Activated naive CD8-positive, alpha-beta T cell treated with anti-CD3 and anti-CD28 coated beads, Interleukin-2, amount 50 U/mL, for 24 hours (primary cell): ENCODE measurements around the gene CGREF1.

ENCODE experiments used
- ATAC-seq: fragments of 150-1000 bp; cut with Tn5 transposase; one replicate; pipeline ENCODE4 v1.10.0; 2021
- DNase-seq: peaks from one replicate; pipeline ENCODE4 v3.0.0; 2021
- H3K27ac Mint-ChIP-seq: one replicate; pipeline ENCODE4 v1.8.0; 2021; ENCODE audit warnings: mild to moderate bottlenecking, mixed read lengths
- H3K27me3 Mint-ChIP-seq: one replicate; pipeline ENCODE4 v1.8.0; 2021; ENCODE audit warnings: mixed read lengths
- H3K36me3 Mint-ChIP-seq: one replicate; pipeline ENCODE4 v1.8.0; 2021; ENCODE audit warnings: low read depth, mixed read lengths
- H3K4me1 Mint-ChIP-seq: one replicate; pipeline ENCODE4 v1.8.0; 2021; ENCODE audit warnings: mixed read lengths
- H3K4me3 Mint-ChIP-seq: one replicate; pipeline ENCODE4 v1.8.0; 2021; ENCODE audit warnings: mild to moderate bottlenecking, moderate library complexity, mixed read lengths
- H3K9me3 Mint-ChIP-seq: one replicate; pipeline ENCODE4 v1.8.0; 2021; ENCODE audit warnings: mixed read lengths

Gene CGREF1

GRCh38 chr2:27118525-27119329, at the start of gene CGREF1:
Gene CGREF1, minus strand, starts transcription at chr2:27119128. Its CDS starts 14,762 bp downstream, at chr2:27104366.
- Mint-ChIP-seq H3K27ac (peak within 1 kb of the TSS; percentile 71), H3K4me3 (peak within 1 kb of the TSS; percentile 72), H3K9me3 (no peaks in the 10 kb centered on the region), H3K36me3 (no peaks in the 10 kb centered on the region), H3K4me1 (peaks cover 18% of the 10 kb centered on the region), H3K27me3 (peaks cover 40% of the 10 kb centered on the region)
- DNase-seq: peak; percentile 20
- no peak for ATAC-seq

- no peak for ATAC-seq
- H3K4me3 Mint-ChIP-seq: no peak overlapping the region
- peaks cover 1% of the 10 kb centered on the region for H3K27me3 Mint-ChIP-seq
- no peak for DNase-seq
- no peaks in the 10 kb centered on the region for H3K36me3 Mint-ChIP-seq
- H3K27ac Mint-ChIP-seq: no peak overlapping the region
- H3K4me1 Mint-ChIP-seq: no peaks in the 10 kb centered on the region
- H3K9me3 Mint-ChIP-seq: no peaks in the 10 kb centered on the region
These were observed 46.2 kb upstream of the CGREF1 start for GRCh38 chr2:27164960-27165763.

GRCh38 chr2:27162151-27163121, 43.5 kb upstream of the CGREF1 start:
- DNase-seq: no peak
- H3K4me3 Mint-ChIP-seq: no peak overlapping the region

GRCh38 chr2:27160191-27160590, 41.3 kb upstream of the CGREF1 start:
- ATAC-seq (no peak), DNase-seq (no peak)
- Mint-ChIP-seq H3K27me3 (no peaks in the 10 kb centered on the region), H3K36me3 (no peaks in the 10 kb centered on the region), H3K9me3 (no peaks in the 10 kb centered on the region), H3K4me1 (no peaks in the 10 kb centered on the region), H3K27ac (no peak overlapping the region), H3K4me3 (no peak overlapping the region)

More at GRCh38 chr2:27162151-27163121, 43.5 kb upstream of the CGREF1 start:
- Mint-ChIP-seq H3K4me1 (no peaks in the 10 kb centered on the region), H3K9me3 (no peaks in the 10 kb centered on the region), H3K27ac (no peak overlapping the region), H3K36me3 (no peaks in the 10 kb centered on the region), H3K27me3 (no peaks in the 10 kb centered on the region)
- ATAC-seq: no peak

- no peak overlapping the region for H3K4me3 Mint-ChIP-seq
- no peak overlapping the region for H3K27ac Mint-ChIP-seq
- no peaks in the 10 kb centered on the region for H3K9me3 Mint-ChIP-seq
- no peak for DNase-seq
- no peaks in the 10 kb centered on the region for H3K4me1 Mint-ChIP-seq
- H3K36me3 Mint-ChIP-seq: no peaks in the 10 kb centered on the region
- no peak for ATAC-seq
- H3K27me3 Mint-ChIP-seq: no peaks in the 10 kb centered on the region
These were observed 40.3 kb upstream of the CGREF1 start for GRCh38 chr2:27159271-27159670.

- no peak overlapping the region for H3K27ac Mint-ChIP-seq
- ATAC-seq: no peak
- no peaks in the 10 kb centered on the region for H3K4me1 Mint-ChIP-seq
- H3K9me3 Mint-ChIP-seq: no peaks in the 10 kb centered on the region
- DNase-seq: no peak
- no peaks in the 10 kb centered on the region for H3K36me3 Mint-ChIP-seq
- H3K27me3 Mint-ChIP-seq: no peaks in the 10 kb centered on the region
- no peak overlapping the region for H3K4me3 Mint-ChIP-seq
These were observed 39.5 kb upstream of the CGREF1 start for GRCh38 chr2:27158468-27158867.

- DNase-seq: no peak
- H3K4me3 Mint-ChIP-seq: no peak overlapping the region
- ATAC-seq: no peak
- no peak overlapping the region for H3K27ac Mint-ChIP-seq
- H3K4me1 Mint-ChIP-seq: peaks cover 2% of the 10 kb centered on the region
- no peaks in the 10 kb centered on the region for H3K9me3 Mint-ChIP-seq
- no peaks in the 10 kb centered on the region for H3K36me3 Mint-ChIP-seq
- H3K27me3 Mint-ChIP-seq: no peaks in the 10 kb centered on the region
These were observed 36.2 kb upstream of the CGREF1 start for GRCh38 chr2:27155069-27155520.

- peaks cover 2% of the 10 kb centered on the region for H3K4me1 Mint-ChIP-seq
- ATAC-seq: no peak
- H3K9me3 Mint-ChIP-seq: no peaks in the 10 kb centered on the region
- H3K36me3 Mint-ChIP-seq: no peaks in the 10 kb centered on the region
- no peak overlapping the region for H3K4me3 Mint-ChIP-seq
- DNase-seq: no peak
- no peak overlapping the region for H3K27ac Mint-ChIP-seq
- no peaks in the 10 kb centered on the region for H3K27me3 Mint-ChIP-seq
These were observed 35.6 kb upstream of the CGREF1 start for GRCh38 chr2:27154488-27154887.

GRCh38 chr2:27152796-27153464, 34.0 kb upstream of the CGREF1 start:
- no peaks in the 10 kb centered on the region for H3K36me3 Mint-ChIP-seq
- H3K4me1 Mint-ChIP-seq: peaks cover 2% of the 10 kb centered on the region
- H3K9me3 Mint-ChIP-seq: no peaks in the 10 kb centered on the region
- DNase-seq (no peak), ATAC-seq (peak; percentile 75)
- H3K27ac Mint-ChIP-seq: no peak overlapping the region
- no peak overlapping the region for H3K4me3 Mint-ChIP-seq
- H3K27me3 Mint-ChIP-seq: no peaks in the 10 kb centered on the region

GRCh38 chr2:27152102-27152795, 33.3 kb upstream of the CGREF1 start:
- H3K4me3 Mint-ChIP-seq: no peak overlapping the region
- peaks cover 2% of the 10 kb centered on the region for H3K4me1 Mint-ChIP-seq
- DNase-seq: no peak
- H3K27me3 Mint-ChIP-seq: no peaks in the 10 kb centered on the region
- no peaks in the 10 kb centered on the region for H3K9me3 Mint-ChIP-seq
- peak; percentile 8 for ATAC-seq
- no peak overlapping the region for H3K27ac Mint-ChIP-seq
- no peaks in the 10 kb centered on the region for H3K36me3 Mint-ChIP-seq

- ATAC-seq: no peak
These were observed 31.8 kb upstream of the CGREF1 start for GRCh38 chr2:27150639-27151230.

GRCh38 chr2:27149570-27150405, 30.9 kb upstream of the CGREF1 start:
- ATAC-seq (no peak), DNase-seq (no peak)
- Mint-ChIP-seq H3K27ac (no peak overlapping the region), H3K27me3 (peaks cover 4% of the 10 kb centered on the region), H3K4me3 (no peak overlapping the region), H3K36me3 (no peaks in the 10 kb centered on the region), H3K4me1 (peaks cover 2% of the 10 kb centered on the region), H3K9me3 (no peaks in the 10 kb centered on the region)

More at GRCh38 chr2:27150639-27151230, 31.8 kb upstream of the CGREF1 start:
- Mint-ChIP-seq H3K4me1 (peaks cover 2% of the 10 kb centered on the region), H3K4me3 (no peak overlapping the region), H3K27me3 (peaks cover under 1% of the 10 kb centered on the region), H3K9me3 (no peaks in the 10 kb centered on the region), H3K36me3 (no peaks in the 10 kb centered on the region), H3K27ac (no peak overlapping the region)
- DNase-seq: no peak
